ENCODE data around the gene MSGN1. TPM values are rescaled to one million over a fixed set of nuclear protein-coding genes. Genes with fewer than 3 reads are reported as not detected.

MSGN1 gene
- total RNA-seq, 4 donors from 2014 or later: not detected

DNA sequence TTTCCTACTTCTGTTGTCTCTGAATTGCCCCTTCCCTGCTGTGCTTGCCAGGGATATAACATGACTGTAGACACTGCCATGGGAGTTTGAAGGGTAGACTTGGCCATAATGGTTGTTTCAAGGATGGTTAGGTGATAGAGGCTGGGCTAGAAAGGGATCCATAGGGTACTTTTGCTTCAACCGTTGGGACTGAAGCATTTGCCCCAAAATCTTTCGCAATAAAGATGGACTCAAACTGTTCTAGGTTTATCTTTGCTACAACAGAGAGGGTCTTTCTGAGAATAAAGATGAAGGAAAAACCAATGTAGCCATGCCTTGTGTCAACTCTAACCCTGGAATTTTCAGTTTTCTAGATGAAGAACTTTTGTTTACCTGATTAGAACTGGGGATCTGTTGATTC, 27.2 kb downstream of the MSGN1 start:
- in situ Hi-C loops (cut with MboI; ENCODE audit: low sequenced_read_pairs in 4 of 4) (loop anchor here in 2 of 4 donors (10.0 to 25.0 kb wide), 4 partner anchors 106 to 544 kb away; no protein-coding TSS in a partner anchor), intact Hi-C loops (cut with DNase I; ENCODE audit: low total_unique reads) (no loop called here)
- H3K27ac ChIP-seq: no peak overlapping the region
- no peaks in the 10 kb centered on the region for H3K36me3 ChIP-seq
- H3K4me3 ChIP-seq: no peak overlapping the region
- no peak for TF ChIP-seq POLR2A (IDR thresholded peaks at IDR 0.05)
- H3K27me3 ChIP-seq: no peaks in the 10 kb centered on the region
- peaks cover 0 to 7% of the 10 kb centered on the region in 2 donors for H3K4me1 ChIP-seq
- no peak for ATAC-seq
- no peaks in the 10 kb centered on the region for H3K9me3 ChIP-seq
- DNase-seq: no peak

DNA sequence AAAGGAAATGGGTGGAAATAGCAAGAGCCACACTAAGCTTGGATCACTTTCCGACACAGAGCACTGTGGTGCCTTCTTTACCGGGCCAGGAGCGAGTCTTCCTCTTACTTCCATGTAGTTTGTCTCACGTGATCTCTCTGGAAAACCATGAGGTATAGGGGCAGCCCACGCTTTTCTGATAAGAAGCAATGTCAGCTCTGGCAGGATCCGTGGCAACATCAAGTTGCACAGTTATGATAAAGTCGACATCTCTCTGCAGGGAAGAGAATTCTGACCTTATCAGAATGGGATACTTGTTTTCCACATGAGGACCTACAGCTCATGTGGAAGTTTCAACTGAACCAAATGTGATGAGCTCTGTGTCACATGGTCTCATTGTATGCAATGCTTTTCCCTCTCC, 29.5 kb downstream of the MSGN1 start:
- ATAC-seq (no peak), DNase-seq (no peak)
- Histone ChIP-seq H3K4me1 (peaks cover 0 to 7% of the 10 kb centered on the region in 2 donors), H3K9me3 (no peaks in the 10 kb centered on the region), H3K36me3 (no peaks in the 10 kb centered on the region), H3K27me3 (no peaks in the 10 kb centered on the region), H3K4me3 (no peak overlapping the region), H3K27ac (no peak overlapping the region)
- TF ChIP-seq, protein P1, sequence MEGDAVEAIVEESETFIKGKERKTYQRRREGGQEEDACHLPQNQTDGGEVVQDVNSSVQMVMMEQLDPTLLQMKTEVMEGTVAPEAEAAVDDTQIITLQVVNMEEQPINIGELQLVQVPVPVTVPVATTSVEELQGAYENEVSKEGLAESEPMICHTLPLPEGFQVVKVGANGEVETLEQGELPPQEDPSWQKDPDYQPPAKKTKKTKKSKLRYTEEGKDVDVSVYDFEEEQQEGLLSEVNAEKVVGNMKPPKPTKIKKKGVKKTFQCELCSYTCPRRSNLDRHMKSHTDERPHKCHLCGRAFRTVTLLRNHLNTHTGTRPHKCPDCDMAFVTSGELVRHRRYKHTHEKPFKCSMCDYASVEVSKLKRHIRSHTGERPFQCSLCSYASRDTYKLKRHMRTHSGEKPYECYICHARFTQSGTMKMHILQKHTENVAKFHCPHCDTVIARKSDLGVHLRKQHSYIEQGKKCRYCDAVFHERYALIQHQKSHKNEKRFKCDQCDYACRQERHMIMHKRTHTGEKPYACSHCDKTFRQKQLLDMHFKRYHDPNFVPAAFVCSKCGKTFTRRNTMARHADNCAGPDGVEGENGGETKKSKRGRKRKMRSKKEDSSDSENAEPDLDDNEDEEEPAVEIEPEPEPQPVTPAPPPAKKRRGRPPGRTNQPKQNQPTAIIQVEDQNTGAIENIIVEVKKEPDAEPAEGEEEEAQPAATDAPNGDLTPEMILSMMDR (IDR thresholded peaks at IDR 0.05 in 4 of 5, conservative IDR thresholded peaks at IDR 0.05 in 1 of 5): no peak
- no peak for TF ChIP-seq POLR2A (IDR thresholded peaks at IDR 0.05)
- in situ Hi-C loops (cut with MboI; ENCODE audit: low sequenced_read_pairs in 4 of 4) (loop anchor here in 2 of 4 donors (10.0 to 25.0 kb wide), 4 partner anchors 109 to 541 kb away; no protein-coding TSS in a partner anchor), intact Hi-C loops (cut with DNase I; ENCODE audit: low total_unique reads) (no loop called here)

DNA sequence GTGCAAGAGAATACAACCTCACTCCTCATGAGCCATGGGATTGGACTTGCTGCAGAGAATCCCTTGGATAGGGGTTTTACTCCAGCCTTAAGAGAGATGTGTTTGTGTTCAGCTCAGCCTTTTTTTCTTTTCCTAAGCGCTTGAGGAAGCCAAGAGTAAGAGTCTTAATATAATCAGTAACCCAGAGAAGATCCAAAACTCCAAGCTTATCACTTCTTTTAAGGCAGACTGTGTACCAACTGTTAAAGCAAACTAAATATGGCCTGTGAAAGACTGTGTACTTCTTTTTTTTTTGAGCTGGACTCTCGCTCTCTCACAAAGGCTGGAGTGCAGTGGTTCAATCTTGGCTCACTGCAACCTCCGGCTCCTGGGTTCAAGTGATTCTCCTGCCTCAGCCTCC, 30.4 kb downstream of the MSGN1 start:
- H3K4me1 ChIP-seq: no peaks in the 10 kb centered on the region
- no peaks in the 10 kb centered on the region for H3K36me3 ChIP-seq
- TF ChIP-seq, protein P1 (IDR thresholded peaks at IDR 0.05 in 4 of 5, conservative IDR thresholded peaks at IDR 0.05 in 1 of 5): no peak
- TF ChIP-seq POLR2A (IDR thresholded peaks at IDR 0.05): no peak

DNA sequence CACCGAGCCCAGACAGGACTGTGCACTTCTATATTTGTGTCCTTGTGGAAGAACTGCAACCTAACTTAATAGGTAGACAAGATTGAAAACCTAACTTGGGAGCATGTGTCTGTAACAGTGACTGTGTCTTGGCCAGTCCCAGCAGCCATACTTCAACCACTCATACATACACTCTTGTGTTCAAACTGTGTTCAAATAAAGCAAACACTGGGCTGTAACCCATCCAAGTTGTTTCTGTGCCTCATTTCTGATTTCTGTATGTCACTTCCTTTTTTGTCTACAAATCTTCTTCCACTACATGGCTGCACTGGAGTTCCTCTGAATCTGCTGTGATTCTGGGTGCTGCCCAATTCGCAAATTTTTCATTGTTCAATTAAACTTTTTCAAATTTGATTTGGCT, 31.0 kb downstream of the MSGN1 start:
- intact Hi-C loops (cut with DNase I; ENCODE audit: low total_unique reads) (no loop called here), in situ Hi-C loops (cut with MboI; ENCODE audit: low sequenced_read_pairs in 4 of 4) (loop anchor here in 2 of 4 donors (10.0 to 25.0 kb wide), 4 partner anchors 110 to 540 kb away; no protein-coding TSS in a partner anchor)
- H3K4me1 ChIP-seq: no peaks in the 10 kb centered on the region

More for the DNA sequence above, 30.4 kb downstream of the MSGN1 start:
- H3K27me3 ChIP-seq: no peaks in the 10 kb centered on the region
- H3K9me3 ChIP-seq: no peaks in the 10 kb centered on the region
- no peak for ATAC-seq
- no peak overlapping the region for H3K27ac ChIP-seq
- intact Hi-C loops (cut with DNase I; ENCODE audit: low total_unique reads) (no loop called here), in situ Hi-C loops (cut with MboI; ENCODE audit: low sequenced_read_pairs in 4 of 4) (loop anchor here in 2 of 4 donors (10.0 to 25.0 kb wide), 4 partner anchors 109 to 541 kb away; no protein-coding TSS in a partner anchor)
- H3K4me3 ChIP-seq: no peak overlapping the region
- DNase-seq: no peak

DNA sequence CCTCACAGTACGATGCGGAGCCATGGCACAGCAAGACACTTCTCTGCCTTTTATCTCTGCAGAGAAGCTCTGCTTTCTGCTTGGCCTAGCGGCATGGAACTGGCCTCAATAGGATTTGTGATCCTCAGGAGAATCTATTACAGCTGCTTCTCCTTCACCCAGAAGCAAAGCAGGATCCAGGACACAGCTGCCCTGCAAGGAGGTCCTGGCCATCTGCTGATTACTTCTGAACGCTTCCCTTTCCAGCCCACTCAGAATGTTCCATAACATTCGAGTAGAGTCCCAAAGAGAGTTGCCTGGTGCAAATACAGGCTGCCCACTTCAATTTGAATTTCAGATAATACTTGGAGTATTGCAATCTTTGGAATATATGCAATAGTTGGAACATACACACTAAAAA, 33.0 kb downstream of the MSGN1 start:
- TF ChIP-seq, protein P1 (IDR thresholded peaks at IDR 0.05 in 4 of 5, conservative IDR thresholded peaks at IDR 0.05 in 1 of 5): no peak
- no peak for TF ChIP-seq POLR2A (IDR thresholded peaks at IDR 0.05)
- in situ Hi-C loops (cut with MboI; ENCODE audit: low sequenced_read_pairs in 4 of 4) (loop anchor here in 2 of 4 donors (10.0 to 25.0 kb wide), 4 partner anchors 112 to 538 kb away; no protein-coding TSS in a partner anchor), intact Hi-C loops (cut with DNase I; ENCODE audit: low total_unique reads) (no loop called here)
- H3K27me3 ChIP-seq: no peaks in the 10 kb centered on the region
- no peak overlapping the region for H3K27ac ChIP-seq
- H3K9me3 ChIP-seq: no peaks in the 10 kb centered on the region
- no peaks in the 10 kb centered on the region for H3K4me1 ChIP-seq
- DNase-seq: no peak
- ATAC-seq: no peak
- H3K4me3 ChIP-seq: no peak overlapping the region
- H3K36me3 ChIP-seq: no peaks in the 10 kb centered on the region

More for the DNA sequence above, 31.0 kb downstream of the MSGN1 start:
- Histone ChIP-seq H3K4me3 (no peak overlapping the region), H3K27me3 (no peaks in the 10 kb centered on the region), H3K36me3 (no peaks in the 10 kb centered on the region), H3K9me3 (no peaks in the 10 kb centered on the region), H3K27ac (no peak overlapping the region)
- no peak for DNase-seq
- TF ChIP-seq POLR2A (IDR thresholded peaks at IDR 0.05): no peak
- TF ChIP-seq, protein P1 (IDR thresholded peaks at IDR 0.05 in 4 of 5, conservative IDR thresholded peaks at IDR 0.05 in 1 of 5): no peak
- no peak for ATAC-seq

All from gastrocnemius medialis (tissue), 4 donors.